Measurements from ENCODE around the gene ARMC9.
A peak's percentile ranks its signal among the peaks of the same experiment; 100 is the strongest.

GRCh38 chr2:231393149-231394131 is 195.0 kb downstream of the ARMC9 start:
- TF ChIP-seq CTCF (IDR thresholded peaks at IDR 0.05) = peak in 5 of 12 donors; percentile 12 to 38 (median 22)
- no peak for TF ChIP-seq POLR2A (IDR thresholded peaks at IDR 0.05)

All from heart left ventricle (tissue), 13 donors.